Measurements from ENCODE around the gene BATF3.
"Not testable (repeated sequence)": the region's sequence is repeated elsewhere in the genome, so short reads cannot be mapped to it uniquely, and the experiment has no call there.

The BATF3 gene

DNA sequence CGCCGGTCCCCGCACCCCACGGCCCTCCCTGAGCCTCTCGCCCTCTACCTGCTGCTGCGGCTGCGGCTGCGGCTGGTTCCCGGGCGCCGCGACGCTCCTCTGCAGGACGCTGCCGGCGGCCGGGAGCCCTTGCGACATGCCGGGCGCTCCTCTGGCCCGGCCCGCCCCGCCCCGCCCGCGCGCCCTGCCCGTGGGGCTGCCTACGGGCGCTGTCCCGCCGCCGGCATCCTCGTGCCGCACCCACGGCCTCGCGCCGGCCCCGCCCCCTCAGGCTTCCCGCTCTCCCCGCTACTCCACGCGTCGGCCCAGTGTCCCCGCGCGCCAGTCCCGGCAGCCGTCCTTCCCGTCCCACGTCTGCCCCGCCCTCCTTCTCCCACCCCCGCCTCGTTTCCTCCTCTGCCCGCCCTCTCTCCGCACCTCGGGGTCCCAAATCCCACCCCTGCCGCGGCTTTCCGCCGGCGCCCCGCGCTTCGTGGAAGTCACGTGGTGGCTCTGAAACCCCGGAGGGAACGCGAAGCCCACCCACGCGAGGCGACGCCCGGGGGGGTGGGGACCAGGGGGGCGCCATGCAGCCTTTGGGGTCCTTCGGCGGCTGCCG is at the start of gene BATF3:
Gene BATF3 (minus strand): TSS at position 216 of the 598 bp plus-strand sequence. CDS start 78 bp downstream, at position 138.
- DNase-seq = no peak

DNA sequence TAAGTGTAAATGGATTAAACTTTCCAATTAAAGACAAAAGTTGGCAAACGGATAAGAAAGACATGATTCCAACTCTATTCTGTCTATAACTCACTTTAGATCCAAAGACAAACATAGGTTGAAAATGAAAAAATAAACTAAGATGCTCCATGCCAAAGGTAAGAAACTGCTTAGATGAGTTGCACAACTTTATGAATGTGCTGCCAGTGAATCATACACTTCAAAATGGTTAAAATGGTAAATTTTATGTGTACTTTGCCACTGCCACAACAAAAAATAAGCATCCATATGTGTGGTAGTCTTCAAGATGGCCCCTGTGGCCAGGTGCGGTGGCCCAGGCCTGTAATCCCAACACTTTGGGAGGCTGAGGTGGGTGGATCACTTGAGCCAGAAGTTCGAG is 46.9 kb upstream of the BATF3 start:
- no peak for DNase-seq

- DNase-seq = no peak
These were observed 45.7 kb upstream of the BATF3 start for GRCh38 chr1:212745303-212745702.

DNA sequence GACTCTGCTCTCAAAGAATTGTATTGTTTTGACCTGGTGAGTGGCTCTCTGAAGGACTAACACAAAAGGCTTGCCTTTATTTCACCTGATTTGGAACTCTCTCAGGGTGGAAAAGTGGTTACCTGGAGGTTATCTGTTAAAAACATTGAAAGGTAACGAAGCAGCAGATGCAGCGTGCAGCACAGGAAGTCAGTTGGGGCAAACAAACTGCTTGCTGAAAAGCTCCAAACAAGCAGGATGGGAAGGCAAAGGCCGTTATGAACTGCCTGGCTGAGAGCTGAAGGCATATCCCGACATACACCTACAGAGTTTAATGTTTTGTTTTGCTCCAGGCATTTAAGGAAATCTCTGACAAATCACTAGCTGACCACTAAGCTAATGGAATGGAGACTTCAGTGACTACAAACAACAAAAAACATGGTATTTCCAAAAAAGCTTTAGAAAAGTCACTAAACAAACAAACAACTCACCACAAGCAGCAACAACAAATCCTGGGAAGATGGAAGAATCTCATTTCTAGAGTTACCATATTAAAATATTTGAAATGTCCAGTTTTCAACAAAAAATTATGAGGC is 44.3 kb upstream of the BATF3 start:
- DNase-seq = no peak

GRCh38 chr1:212738330-212738729 is 38.7 kb upstream of the BATF3 start:
- no peak for DNase-seq

- no peak for DNase-seq
These were observed 37.9 kb upstream of the BATF3 start for GRCh38 chr1:212737559-212737958.

DNA sequence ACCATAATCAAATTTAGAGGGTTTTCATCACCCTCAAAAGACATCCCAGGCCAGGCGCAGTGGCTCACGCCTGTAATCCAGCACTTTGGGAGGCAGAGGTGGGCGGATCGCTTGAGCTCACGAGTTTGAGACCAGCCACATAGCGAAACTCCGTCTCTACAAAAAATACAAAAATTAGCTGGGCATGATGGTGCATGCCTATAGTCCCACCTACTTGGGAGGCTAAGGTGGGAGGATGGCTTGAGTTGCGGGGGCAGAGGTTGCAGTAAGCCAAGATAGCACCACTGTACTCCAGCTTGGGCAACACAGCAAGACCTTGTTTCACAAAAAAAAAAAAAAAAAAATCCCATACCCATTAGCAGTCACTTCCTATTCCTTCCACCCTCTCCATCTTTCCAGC is 33.5 kb upstream of the BATF3 start:
- DNase-seq = no peak

GRCh38 chr1:212731630-212732029 is 32.0 kb upstream of the BATF3 start:
- no peak for DNase-seq

- DNase-seq = no peak
These were observed 29.0 kb upstream of the BATF3 start for GRCh38 chr1:212728606-212729005.

- no peak for DNase-seq
These were observed 27.9 kb upstream of the BATF3 start for GRCh38 chr1:212727386-212728181.

GRCh38 chr1:212724679-212725078 is 25.0 kb upstream of the BATF3 start:
- not testable (repeated sequence) for DNase-seq

DNA sequence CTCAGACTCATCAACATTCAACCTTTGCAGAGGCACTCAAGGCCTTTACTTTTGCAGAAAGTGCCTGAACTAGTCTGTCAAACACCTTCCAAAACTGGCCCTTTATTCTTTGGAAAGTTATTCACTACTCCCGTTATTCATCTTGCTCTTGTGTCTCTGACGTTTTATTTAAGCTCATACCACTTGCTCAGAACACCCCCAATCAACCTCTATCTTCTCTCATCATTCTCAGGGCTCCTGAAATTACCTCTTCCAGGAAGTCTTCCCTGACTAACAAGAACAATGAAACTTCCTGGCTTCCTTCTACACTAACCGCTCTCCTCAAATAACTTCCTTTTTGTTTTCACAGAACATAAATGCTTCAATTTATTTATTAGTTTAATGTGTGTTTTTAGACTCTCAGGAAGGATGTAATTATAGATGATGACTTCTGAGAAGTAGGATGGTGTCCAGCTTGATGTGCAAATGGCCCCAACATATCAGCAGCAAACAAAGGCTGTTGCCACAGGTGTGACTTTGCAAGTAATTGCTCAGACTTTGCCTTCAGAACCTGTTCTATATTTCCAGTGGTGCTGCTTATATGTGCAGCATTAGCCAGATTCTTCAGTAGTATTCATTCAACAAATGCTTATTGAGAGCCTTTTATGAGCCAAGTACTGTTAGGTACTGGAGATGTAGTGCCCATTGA is 22.8 kb upstream of the BATF3 start:
- no peak for DNase-seq

DNA sequence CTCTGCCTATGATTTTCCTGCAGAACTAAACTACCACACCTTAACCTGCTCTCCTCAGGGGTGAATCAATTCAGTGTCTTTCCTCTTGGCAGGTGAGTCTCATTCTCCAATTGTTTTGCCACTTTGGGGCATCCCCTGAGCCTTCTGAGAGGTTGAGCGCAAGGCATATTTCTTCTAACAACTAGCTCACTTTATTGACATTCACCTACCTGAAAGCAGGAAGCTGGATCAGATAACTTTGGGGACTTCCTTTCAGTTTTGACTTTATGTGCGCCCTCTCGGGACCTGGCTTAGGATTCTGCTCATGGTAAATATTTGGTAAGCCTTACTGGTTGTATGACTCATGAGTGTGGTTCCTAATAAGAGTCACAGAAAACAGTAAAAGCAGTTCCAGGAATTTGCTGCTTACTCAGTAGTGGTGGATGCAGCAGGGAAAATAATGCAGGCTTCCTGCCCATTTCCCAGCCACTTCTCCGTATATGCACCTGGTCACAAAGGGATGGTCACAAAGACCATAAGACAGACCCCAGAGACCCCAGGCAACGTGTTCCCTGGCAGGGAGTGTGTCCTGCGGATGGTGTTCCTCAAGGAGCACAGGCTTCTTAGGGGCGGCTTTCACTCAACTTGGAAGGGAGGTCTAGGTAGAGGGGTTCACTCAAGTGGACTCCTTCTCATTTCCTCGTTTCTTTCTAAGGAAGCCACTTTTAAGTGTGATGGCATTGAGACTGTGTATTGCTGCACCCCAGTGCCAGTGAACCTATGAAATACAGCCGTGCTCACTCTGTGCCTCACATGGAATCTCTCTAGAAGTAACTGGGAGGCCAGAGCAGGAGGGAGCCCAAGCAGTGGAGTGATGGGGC is 22.0 kb upstream of the BATF3 start:
- no peak for DNase-seq

DNA sequence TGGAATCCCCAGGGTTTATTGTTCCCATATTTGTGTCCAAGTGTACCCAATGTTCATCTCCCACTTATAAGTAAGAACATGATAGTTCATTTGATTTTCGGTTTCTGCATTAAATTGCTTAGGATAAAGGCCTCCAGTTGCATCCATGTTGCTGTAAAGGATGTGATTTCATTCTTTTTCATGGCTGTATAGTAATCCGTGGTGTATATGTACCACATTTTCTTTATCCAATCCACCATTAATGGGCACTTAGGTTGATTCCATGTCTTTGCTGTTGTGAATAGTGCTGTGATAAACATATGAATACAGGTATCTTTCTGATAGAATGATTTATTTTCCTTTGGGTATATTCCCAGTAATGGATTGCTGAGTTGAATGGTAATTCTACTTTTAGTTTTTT is 20.0 kb upstream of the BATF3 start:
- no peak for DNase-seq

DNA sequence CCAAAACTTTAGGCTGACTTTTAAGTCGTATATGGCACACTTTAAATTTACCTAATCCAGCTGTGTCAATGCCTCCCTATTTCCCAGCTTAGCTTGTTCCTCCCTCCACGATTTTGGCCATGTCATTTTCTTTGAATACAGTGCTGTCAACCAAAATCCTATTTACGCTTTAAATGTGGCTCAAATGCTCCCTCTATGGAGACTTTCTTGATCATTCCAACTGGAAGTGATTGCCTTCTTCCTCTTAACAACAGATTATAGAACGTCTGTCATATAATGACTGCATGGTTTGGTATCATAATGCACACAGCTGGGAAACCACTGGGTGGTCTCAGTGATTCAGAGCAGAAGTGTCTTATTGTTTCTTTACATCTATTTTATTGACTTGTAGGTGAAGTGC is 18.9 kb upstream of the BATF3 start:
- DNase-seq = no peak

DNA sequence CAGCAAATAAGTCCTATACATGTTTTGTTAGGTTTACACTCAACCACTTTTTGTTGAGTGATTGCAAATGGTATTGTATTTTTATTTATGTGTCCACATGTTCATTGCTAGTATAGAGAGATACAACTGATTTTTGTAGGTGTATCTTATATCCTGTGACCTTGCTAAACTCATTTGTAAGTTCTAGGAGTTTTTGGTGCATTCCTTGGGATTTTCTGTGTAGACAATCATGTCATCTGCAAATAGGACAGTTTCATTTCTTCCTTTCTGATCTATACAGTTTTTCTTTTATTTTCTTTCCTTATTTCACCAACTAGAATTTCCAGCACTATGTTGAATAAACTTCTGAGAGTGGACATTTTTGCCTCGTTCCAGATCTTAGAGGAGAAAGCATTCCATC is 16.5 kb upstream of the BATF3 start:
- DNase-seq = no peak

DNA sequence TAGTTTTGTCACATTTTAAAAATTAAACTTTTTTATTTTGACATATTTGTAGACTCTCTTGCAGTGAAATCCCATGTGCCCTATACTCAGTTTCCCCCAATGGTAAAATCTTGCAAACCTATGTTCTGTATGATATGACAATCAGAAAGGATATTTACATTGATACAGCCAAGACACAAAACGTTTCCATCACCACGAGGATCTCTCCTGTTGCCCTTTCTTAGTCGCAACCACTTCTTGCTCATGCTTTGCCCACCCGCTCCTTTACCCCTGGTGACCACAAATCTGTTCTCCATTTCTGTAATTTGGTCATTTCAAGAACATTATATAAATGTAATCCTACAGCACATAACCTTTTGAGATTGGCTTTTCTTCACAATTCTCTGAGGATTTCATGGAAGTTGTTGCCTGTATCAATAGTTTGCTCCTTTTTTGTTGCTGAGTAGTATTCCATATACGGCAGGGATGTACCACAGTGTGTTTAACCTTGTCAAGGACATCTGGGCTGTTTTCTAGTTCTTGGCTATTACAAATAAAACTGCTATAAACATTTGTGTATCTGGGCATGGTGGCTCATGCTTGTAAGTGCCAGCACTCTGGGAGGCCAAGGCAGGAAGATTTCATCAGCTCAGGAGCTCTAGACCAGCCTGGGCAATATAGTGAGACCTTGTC is 14.0 kb upstream of the BATF3 start:
- no peak for DNase-seq

- DNase-seq = no peak
These were observed 13.0 kb upstream of the BATF3 start for GRCh38 chr1:212712451-212713303.

DNA sequence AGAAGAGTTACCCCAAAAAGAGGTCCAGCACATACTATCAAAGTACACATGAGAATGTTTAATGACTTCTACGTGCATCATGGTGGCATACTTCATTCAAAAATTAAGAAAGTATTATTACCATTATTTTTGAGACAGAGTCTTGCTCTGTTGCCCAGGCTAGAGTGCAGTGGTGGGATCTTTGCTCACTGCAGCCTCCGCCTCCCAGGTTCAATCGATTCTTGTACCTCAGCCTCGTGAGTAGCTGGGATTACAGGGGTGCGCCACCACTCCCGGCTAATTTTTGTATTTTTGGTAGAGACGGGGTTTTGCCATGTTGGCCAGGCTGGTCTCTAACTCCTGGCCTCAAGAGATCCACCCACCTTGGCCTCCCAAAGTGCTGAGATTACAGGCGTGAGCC is 12.3 kb upstream of the BATF3 start:
- not testable (repeated sequence) for DNase-seq

GRCh38 chr1:212710566-212710965 is 10.9 kb upstream of the BATF3 start:
- no peak for DNase-seq

GRCh38 chr1:212703991-212704564 is 4.4 kb upstream of the BATF3 start:
- no peak for DNase-seq
